SK-N-SH treated with all-trans-retinoic acid at 6 μM for 48 hours (cell line): Measurements from ENCODE around the gene PDE6A.

Source experiments
- ATAC-seq: fragments of 200-7000 bp; cut with Tn5 transposase; 3 replicates; pipeline ENCODE4 v1.9.1; 2020; ENCODE audit warnings: mild to moderate bottlenecking, moderate library complexity
- ARNTL ChIP-seq: fragments of 450-650 bp; formaldehyde crosslinking; IDR thresholded peaks from 2 replicates; pipeline ENCODE4 v1.5.0; 2020; ENCODE audit warnings: low read depth, mild to moderate bottlenecking, moderate library complexity, borderline replicate concordance
- BACH2 ChIP-seq: fragments of 250-450 bp; sonication (Bioruptor Pico); IDR thresholded peaks from 2 replicates; pipeline ENCODE4 v1.9.0; 2021; ENCODE audit warnings: mild to moderate bottlenecking, borderline replicate concordance
- CSDC2 ChIP-seq: fragments of 250-450 bp; sonication (Bioruptor Pico); IDR thresholded peaks from 2 replicates; pipeline ENCODE4 v1.5.0; 2020; ENCODE audit warnings: mild to moderate bottlenecking, moderate library complexity
- ESRRG ChIP-seq: fragments of 250-450 bp; sonication (Bioruptor Pico); IDR thresholded peaks from 2 replicates; pipeline ENCODE4 v1.6.1; 2021; ENCODE audit warnings: mild to moderate bottlenecking
- GLIS3 ChIP-seq: fragments of 250-450 bp; sonication (Bioruptor Pico); IDR thresholded peaks from 2 replicates; pipeline ENCODE4 v1.5.0; 2020; ENCODE audit warnings: mild to moderate bottlenecking, moderate library complexity
- ISL1 ChIP-seq: fragments of 250-450 bp; sonication (Bioruptor Pico); IDR thresholded peaks from 2 replicates; pipeline ENCODE4 v2.1.2; 2022; ENCODE audit warnings: mild to moderate bottlenecking, moderate library complexity
- OSR1 ChIP-seq: fragments of 250-450 bp; sonication (Bioruptor Pico); IDR thresholded peaks from 2 replicates; pipeline ENCODE4 v1.8.0; 2022; ENCODE audit warnings: moderate library complexity, mild to moderate bottlenecking, inconsistent platforms
- PATZ1 ChIP-seq: fragments of 250-450 bp; sonication (Bioruptor Pico); IDR thresholded peaks from 2 replicates; pipeline ENCODE4 v1.8.0; 2020; ENCODE audit warnings: mild to moderate bottlenecking, moderate library complexity, borderline replicate concordance
- POU6F1 ChIP-seq: fragments of 250-450 bp; sonication (Bioruptor Pico); IDR thresholded peaks from 2 replicates; pipeline ENCODE4 v1.8.0; 2021; ENCODE audit warnings: low read depth, mild to moderate bottlenecking, moderate library complexity, borderline replicate concordance
- RARB ChIP-seq: fragments of 250-450 bp; sonication (Bioruptor Pico); IDR thresholded peaks from 2 replicates; pipeline ENCODE4 v1.8.0; 2021; ENCODE audit warnings: mild to moderate bottlenecking, moderate library complexity
- TOX ChIP-seq: fragments of 250-450 bp; sonication (Bioruptor Pico); IDR thresholded peaks from 2 replicates; pipeline ENCODE4 v1.8.0; 2021; ENCODE audit warnings: mild to moderate bottlenecking, moderate library complexity, borderline replicate concordance
- TSHZ2 ChIP-seq: fragments of 250-450 bp; sonication (Bioruptor Pico); IDR thresholded peaks from 2 replicates; pipeline ENCODE4 v1.5.0; 2020; ENCODE audit warnings: mild to moderate bottlenecking, moderate library complexity
- ZC3H10 ChIP-seq: fragments of 250-450 bp; sonication (Bioruptor Pico); IDR thresholded peaks from 2 replicates; pipeline ENCODE4 v1.5.1; 2021; ENCODE audit warnings: mild to moderate bottlenecking, moderate library complexity
- ZFP3 ChIP-seq: fragments of 250-450 bp; sonication (Bioruptor Pico); IDR thresholded peaks from 2 replicates; pipeline ENCODE4 v1.5.0; 2020; ENCODE audit warnings: mild to moderate bottlenecking, moderate library complexity
- ZFP30 ChIP-seq: fragments of 450-650 bp; formaldehyde crosslinking; IDR thresholded peaks from 2 replicates; pipeline ENCODE4 v1.5.0; 2022; ENCODE audit warnings: mild to moderate bottlenecking, moderate library complexity
- ZNF565 ChIP-seq: fragments of 450-650 bp; formaldehyde crosslinking; conservative IDR thresholded peaks from 2 replicates; pipeline ENCODE4 v1.5.0; 2020; ENCODE audit warnings: low read depth, mild to moderate bottlenecking, moderate library complexity
- ZNF70 ChIP-seq: fragments of 450-650 bp; formaldehyde crosslinking; IDR thresholded peaks from 2 replicates; pipeline ENCODE4 v1.5.0; 2020; ENCODE audit warnings: mild to moderate bottlenecking, moderate library complexity
- ZNF8 ChIP-seq: fragments of 450-650 bp; formaldehyde crosslinking; IDR thresholded peaks from 2 replicates; pipeline ENCODE4 v1.5.0; 2020; ENCODE audit warnings: mild to moderate bottlenecking, moderate library complexity

The PDE6A gene

GRCh38 chr5:149959406-149960236, 15.0 kb upstream of the PDE6A start (continued):
- TF ChIP-seq ZC3H10 (CRISPR knock-in tag) (no peak), CSDC2 (CRISPR knock-in tag) (no peak), PATZ1 (CRISPR knock-in tag) (no peak), ARNTL (CRISPR knock-in tag) (no peak), TOX (CRISPR knock-in tag) (no peak)

GRCh38 chr5:149957855-149958254, 13.3 kb upstream of the PDE6A start:
- ATAC-seq = no peak
- TF ChIP-seq ESRRG (CRISPR knock-in tag) (no peak), TSHZ2 (CRISPR knock-in tag) (no peak), ZNF565 (CRISPR knock-in tag) (no peak), BACH2 (no peak), ARNTL (CRISPR knock-in tag) (no peak), GLIS3 (CRISPR knock-in tag) (no peak), ZNF70 (CRISPR knock-in tag) (no peak), CSDC2 (CRISPR knock-in tag) (no peak), TOX (CRISPR knock-in tag) (no peak), ISL1 (no peak), ZC3H10 (CRISPR knock-in tag) (no peak), RARB (CRISPR knock-in tag) (no peak), POU6F1 (no peak), ZFP30 (CRISPR knock-in tag) (no peak), PATZ1 (CRISPR knock-in tag) (no peak), OSR1 (no peak), ZFP3 (no peak)

GRCh38 chr5:149956685-149957084, 12.1 kb upstream of the PDE6A start:
- no peak for ATAC-seq

More at GRCh38 chr5:149956685-149957084, 12.1 kb upstream of the PDE6A start:
- TF ChIP-seq ZNF565 (CRISPR knock-in tag) = no peak
- no peak for TF ChIP-seq RARB (CRISPR knock-in tag)
- no peak for TF ChIP-seq ARNTL (CRISPR knock-in tag)
- no peak for TF ChIP-seq POU6F1
- no peak for TF ChIP-seq ISL1
- no peak for TF ChIP-seq ZFP3
- no peak for TF ChIP-seq ZNF8 (CRISPR knock-in tag)
